ENCODE data around the gene MT1B. TPM values are rescaled to one million over a fixed set of nuclear protein-coding genes. Genes with fewer than 3 reads are reported as not detected.
A peak's percentile ranks its signal among the peaks of the same experiment; 100 is the strongest.

MT1B gene
- total RNA-seq, 1 donor from 2014 or later = not detected

GRCh38 chr16:56634715-56635440, 16.8 kb upstream of the MT1B start:
- Mint-ChIP-seq H3K4me3 (peak overlapping the region; percentile 73), H3K36me3 (ENCODE audit: low read depth) (no peaks in the 10 kb centered on the region), H3K9me3 (no peaks in the 10 kb centered on the region), H3K4me1 (ENCODE audit: low read depth) (peaks cover 34% of the 10 kb centered on the region), H3K27me3 (ENCODE audit: insufficient read depth) (peaks cover 80% of the 10 kb centered on the region), H3K27ac (peak overlapping the region; percentile 15)
- intact Hi-C loops (cut with micrococcal nuclease) = no loop called here
- no peak for DNase-seq (ENCODE audit: low spot score)

DNA sequence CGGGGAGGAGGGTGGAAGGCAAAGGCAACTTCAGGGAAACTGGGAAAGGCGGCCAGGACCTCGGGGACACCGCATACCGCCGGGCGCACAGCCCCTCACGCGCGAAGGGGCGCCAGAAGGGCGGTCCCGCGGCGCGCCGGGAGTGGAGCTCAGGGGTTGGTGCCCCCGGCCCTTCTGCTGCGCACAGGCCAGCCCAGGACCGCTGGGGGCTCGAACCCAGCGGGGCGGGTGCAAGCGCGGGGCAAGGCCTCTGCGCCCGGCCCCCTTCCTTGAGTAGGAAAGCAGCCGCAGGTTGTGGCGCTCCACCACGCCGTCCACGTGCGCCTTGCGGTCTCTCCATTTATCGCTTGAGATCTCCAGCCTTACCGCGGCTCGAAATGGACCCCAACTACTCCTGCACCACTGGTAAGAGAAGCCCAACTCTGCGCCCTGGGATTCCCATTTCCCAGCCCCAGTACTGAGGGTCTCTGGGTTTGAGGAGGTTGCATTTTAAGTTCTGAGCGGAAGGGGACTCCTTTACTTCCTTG, 16.2 kb upstream of the MT1B start:
- intact Hi-C loops (cut with micrococcal nuclease) = no loop called here
- Mint-ChIP-seq H3K27ac (no peak overlapping the region), H3K36me3 (ENCODE audit: low read depth) (no peaks in the 10 kb centered on the region), H3K4me1 (ENCODE audit: low read depth) (peaks cover 30% of the 10 kb centered on the region), H3K9me3 (no peaks in the 10 kb centered on the region), H3K4me3 (peak overlapping the region; percentile 42), H3K27me3 (ENCODE audit: insufficient read depth) (peaks cover 84% of the 10 kb centered on the region)
- no peak for DNase-seq (ENCODE audit: low spot score)

GRCh38 chr16:56636616-56637413, 14.9 kb upstream of the MT1B start:
- H3K36me3 Mint-ChIP-seq (ENCODE audit: low read depth) = no peaks in the 10 kb centered on the region

DNA sequence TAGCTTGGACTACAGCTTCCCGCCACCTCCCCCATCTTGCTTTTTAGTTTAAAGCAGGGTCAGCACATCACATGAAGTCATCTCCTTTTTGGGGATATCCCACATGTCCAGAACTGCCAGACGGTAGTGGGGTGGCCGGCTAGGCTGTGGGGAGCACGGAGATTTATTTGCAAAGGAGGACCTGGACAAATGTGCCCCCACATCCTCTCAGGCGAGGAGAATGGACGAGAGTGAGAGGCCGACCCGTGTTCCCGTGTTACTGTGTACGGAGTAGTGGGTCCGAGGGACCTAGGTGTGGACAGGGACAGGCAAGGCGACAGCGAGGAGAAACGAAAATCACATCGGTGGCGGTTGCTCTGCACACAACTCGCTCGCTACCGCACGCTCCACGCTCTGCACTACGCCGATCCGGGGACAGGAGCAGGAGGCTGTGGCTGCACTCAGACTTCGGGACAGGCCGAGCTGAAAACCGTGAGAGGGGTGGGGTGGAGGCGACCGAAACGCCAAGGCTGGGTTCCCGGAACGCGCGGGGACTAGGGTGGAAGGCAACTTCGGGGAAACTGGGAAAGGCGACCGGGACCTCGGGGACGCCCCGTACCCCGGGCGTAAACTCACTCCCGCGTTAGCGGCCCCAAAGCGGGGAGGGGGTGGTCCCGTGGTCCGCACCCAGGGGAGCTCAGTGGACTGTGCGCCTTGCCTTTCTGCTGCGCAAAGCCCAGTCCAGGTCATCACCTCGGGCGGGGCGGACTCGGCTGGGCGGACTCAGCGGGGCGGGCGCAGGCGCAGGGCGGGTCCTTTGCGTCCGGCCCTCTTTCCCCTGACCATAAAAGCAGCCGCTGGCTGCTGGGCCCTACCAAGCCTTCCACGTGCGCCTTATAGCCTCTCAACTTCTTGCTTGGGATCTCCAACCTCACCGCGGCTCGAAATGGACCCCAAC, 13.6 kb upstream of the MT1B start, which contains the start of gene MT1A:
Gene MT1A, plus strand, starts transcription at position 853 of the 937 bp plus-strand sequence. Its CDS starts 73 bp downstream, at position 926.
- no peak for DNase-seq (ENCODE audit: low spot score)
- Mint-ChIP-seq H3K4me3 (peak within 1 kb of the TSS; percentile 78), H3K36me3 (ENCODE audit: low read depth) (no peaks in the 10 kb centered on the region), H3K27me3 (ENCODE audit: insufficient read depth) (peaks cover 71% of the 10 kb centered on the region), H3K27ac (no peak within 1 kb of the TSS), H3K9me3 (no peaks in the 10 kb centered on the region), H3K4me1 (ENCODE audit: low read depth) (peaks cover 32% of the 10 kb centered on the region)
- intact Hi-C loops (cut with micrococcal nuclease) = no loop called here

More at GRCh38 chr16:56636616-56637413, 14.9 kb upstream of the MT1B start:
- Mint-ChIP-seq H3K4me3 (no peak overlapping the region), H3K9me3 (no peaks in the 10 kb centered on the region), H3K27ac (no peak overlapping the region), H3K27me3 (ENCODE audit: insufficient read depth) (peaks cover 75% of the 10 kb centered on the region), H3K4me1 (ENCODE audit: low read depth) (peaks cover 27% of the 10 kb centered on the region)
- no peak for DNase-seq (ENCODE audit: low spot score)
- intact Hi-C loops (cut with micrococcal nuclease) = no loop called here

- intact Hi-C loops (cut with micrococcal nuclease) = no loop called here
- Mint-ChIP-seq H3K9me3 (no peaks in the 10 kb centered on the region), H3K4me3 (no peak overlapping the region), H3K36me3 (ENCODE audit: low read depth) (no peaks in the 10 kb centered on the region), H3K27ac (no peak overlapping the region), H3K27me3 (ENCODE audit: insufficient read depth) (peaks cover 66% of the 10 kb centered on the region), H3K4me1 (ENCODE audit: low read depth) (peaks cover 40% of the 10 kb centered on the region)
- DNase-seq (ENCODE audit: low spot score) = no peak
These were observed 12.6 kb upstream of the MT1B start for GRCh38 chr16:56639045-56639444.

DNA sequence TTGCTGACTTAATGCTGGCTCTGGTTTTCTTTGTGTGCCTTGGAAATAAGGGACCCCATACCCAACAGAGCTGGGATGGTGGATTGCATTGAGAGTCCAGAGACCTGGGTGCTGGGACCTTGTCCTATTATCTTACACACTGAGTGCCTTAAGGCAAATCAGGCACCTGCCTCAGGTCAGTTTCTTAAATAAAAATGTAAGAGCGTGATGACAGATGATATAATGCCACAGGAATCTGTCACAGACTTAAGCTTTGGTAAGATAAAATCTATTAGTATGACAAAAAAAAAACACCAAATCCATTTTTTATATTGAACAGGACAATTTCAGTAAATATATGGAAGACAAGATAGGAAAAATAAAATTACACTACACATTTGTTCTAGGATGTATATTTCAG, 11.6 kb upstream of the MT1B start:
- Mint-ChIP-seq H3K27ac (no peak overlapping the region), H3K27me3 (ENCODE audit: insufficient read depth) (peaks cover 60% of the 10 kb centered on the region), H3K4me3 (no peak overlapping the region), H3K4me1 (ENCODE audit: low read depth) (peaks cover 39% of the 10 kb centered on the region), H3K36me3 (ENCODE audit: low read depth) (no peaks in the 10 kb centered on the region), H3K9me3 (no peaks in the 10 kb centered on the region)
- intact Hi-C loops (cut with micrococcal nuclease) = no loop called here
- DNase-seq (ENCODE audit: low spot score) = no peak

- Mint-ChIP-seq H3K9me3 (no peaks in the 10 kb centered on the region), H3K27me3 (ENCODE audit: insufficient read depth) (peaks cover 56% of the 10 kb centered on the region), H3K36me3 (ENCODE audit: low read depth) (no peaks in the 10 kb centered on the region), H3K27ac (no peak overlapping the region), H3K4me3 (no peak overlapping the region), H3K4me1 (ENCODE audit: low read depth) (peaks cover 37% of the 10 kb centered on the region)
- no peak for DNase-seq (ENCODE audit: low spot score)
- intact Hi-C loops (cut with micrococcal nuclease) = no loop called here
These were observed 10.5 kb upstream of the MT1B start for GRCh38 chr16:56641166-56641565.

DNA sequence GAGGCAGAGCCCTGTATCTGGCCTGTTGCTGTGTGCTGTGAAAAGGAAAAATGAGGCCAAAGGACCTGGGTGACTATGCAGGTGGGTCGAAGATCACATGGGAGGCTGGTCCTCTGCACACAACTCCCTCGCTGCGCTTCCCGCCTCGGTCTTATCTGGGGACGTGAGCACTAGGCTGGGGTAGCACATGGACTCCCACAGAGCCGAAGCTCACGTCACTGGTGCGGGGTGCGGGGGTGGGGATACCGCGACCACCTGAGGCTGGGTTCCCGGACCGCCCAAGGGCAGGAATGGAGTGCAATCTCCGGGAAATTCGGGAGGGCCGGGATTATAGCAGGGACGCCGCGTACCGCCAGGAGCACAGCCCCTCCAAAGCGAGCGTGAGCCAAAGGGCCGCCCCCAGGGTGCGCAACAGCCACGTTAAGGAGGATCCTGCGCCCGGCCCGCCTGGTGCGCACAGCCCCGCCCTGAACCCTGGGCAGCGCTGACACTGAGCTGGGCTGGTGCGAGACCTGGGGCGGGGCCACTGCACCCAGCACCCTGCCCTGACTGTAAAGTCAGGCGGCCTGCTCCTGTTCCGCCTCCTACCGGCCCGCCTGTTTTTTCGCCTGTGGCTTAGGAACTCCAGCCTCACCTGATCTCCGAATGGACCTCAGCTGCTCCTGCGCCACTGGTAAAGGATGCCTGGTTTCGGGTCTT, 8.5 kb upstream of the MT1B start:
- Mint-ChIP-seq H3K36me3 (ENCODE audit: low read depth) (no peaks in the 10 kb centered on the region), H3K27ac (no peak overlapping the region), H3K27me3 (ENCODE audit: insufficient read depth) (peaks cover 52% of the 10 kb centered on the region), H3K4me3 (peak overlapping the region; percentile 70), H3K9me3 (no peaks in the 10 kb centered on the region), H3K4me1 (ENCODE audit: low read depth) (peaks cover 25% of the 10 kb centered on the region)
- DNase-seq (ENCODE audit: low spot score) = peak; percentile 75
- intact Hi-C loops (cut with micrococcal nuclease) = loop anchor here (1.0 to 2.0 kb wide), 7 partner anchors 14 to 66 kb away; partner anchors contain the start of genes MT1E, MT1F, MT1X and MT2A

DNA sequence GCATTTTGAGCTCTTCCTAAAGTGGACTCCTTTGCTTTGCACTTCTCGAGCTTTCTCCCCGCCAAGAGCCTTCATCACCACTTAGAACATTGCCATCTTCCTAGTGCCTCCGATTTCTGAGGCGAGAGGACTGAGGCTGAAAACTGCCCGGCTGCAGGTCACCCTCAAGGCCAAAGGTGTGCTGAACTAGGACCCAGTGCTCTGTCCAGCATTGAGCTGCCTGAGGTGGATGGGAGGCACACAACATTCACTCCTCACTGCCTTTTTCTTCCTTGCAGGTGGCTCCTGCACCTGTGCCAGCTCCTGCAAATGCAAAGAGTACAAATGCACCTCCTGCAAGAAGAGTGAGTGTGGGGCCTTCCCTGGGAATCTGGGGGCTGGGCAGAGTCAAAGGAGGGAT, 7.9 kb upstream of the MT1B start:
- no peaks in the 10 kb centered on the region for H3K9me3 Mint-ChIP-seq
- H3K36me3 Mint-ChIP-seq (ENCODE audit: low read depth) = no peaks in the 10 kb centered on the region
- peak overlapping the region; percentile 70 for H3K4me3 Mint-ChIP-seq
- H3K27me3 Mint-ChIP-seq (ENCODE audit: insufficient read depth) = peaks cover 54% of the 10 kb centered on the region
- peaks cover 25% of the 10 kb centered on the region for H3K4me1 Mint-ChIP-seq (ENCODE audit: low read depth)
- intact Hi-C loops (cut with micrococcal nuclease) = loop anchor here (1.0 to 2.0 kb wide), 7 partner anchors 13 to 67 kb away; partner anchors contain the start of genes MT1E, MT1F, MT1X and MT2A
- no peak for DNase-seq (ENCODE audit: low spot score)
- H3K27ac Mint-ChIP-seq = no peak overlapping the region

- Mint-ChIP-seq H3K36me3 (ENCODE audit: low read depth) (no peaks in the 10 kb centered on the region), H3K9me3 (no peaks in the 10 kb centered on the region), H3K4me1 (ENCODE audit: low read depth) (peaks cover 25% of the 10 kb centered on the region), H3K27me3 (ENCODE audit: insufficient read depth) (peaks cover 43% of the 10 kb centered on the region), H3K4me3 (no peak overlapping the region), H3K27ac (no peak overlapping the region)
- no peak for DNase-seq (ENCODE audit: low spot score)
- intact Hi-C loops (cut with micrococcal nuclease) = no loop called here
These were observed 6.4 kb upstream of the MT1B start for GRCh38 chr16:56645311-56645710.

- H3K36me3 Mint-ChIP-seq (ENCODE audit: low read depth) = no peaks in the 10 kb centered on the region
- peaks cover 25% of the 10 kb centered on the region for H3K4me1 Mint-ChIP-seq (ENCODE audit: low read depth)
- H3K9me3 Mint-ChIP-seq = no peaks in the 10 kb centered on the region
- no peak for DNase-seq (ENCODE audit: low spot score)
- intact Hi-C loops (cut with micrococcal nuclease) = no loop called here
- no peak overlapping the region for H3K27ac Mint-ChIP-seq
- H3K27me3 Mint-ChIP-seq (ENCODE audit: insufficient read depth) = peaks cover 38% of the 10 kb centered on the region
- H3K4me3 Mint-ChIP-seq = no peak overlapping the region
These were observed 5.8 kb upstream of the MT1B start for GRCh38 chr16:56645838-56646237.
